Measurements from ENCODE around the gene WWOX.

DNA sequence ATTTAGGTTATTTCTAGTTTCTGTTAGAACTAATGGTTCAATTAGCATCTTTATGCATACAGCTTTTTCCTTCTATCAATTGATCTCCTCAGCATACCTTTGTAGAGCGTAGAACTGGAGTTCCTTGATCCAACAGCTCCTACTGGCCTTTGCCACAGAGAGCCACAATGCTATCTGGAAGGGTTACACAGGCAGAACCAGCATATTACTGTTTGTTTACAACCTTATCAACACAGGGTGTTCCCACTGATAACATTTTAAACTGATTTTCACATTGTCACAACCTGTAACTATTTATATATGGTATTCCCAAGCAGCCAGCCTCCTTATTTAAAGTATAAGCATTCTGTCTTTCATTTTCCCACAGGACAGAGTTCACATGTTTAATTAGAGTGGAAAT, 1118.9 kb downstream of the WWOX start:
- no peak for TF ChIP-seq CTCF (IDR thresholded peaks at IDR 0.05; ENCODE audit: control extremely low read depth in 1 of 3, insufficient read depth in 1 of 3, low read depth in 1 of 3, low read length in 3 of 3)
- no peak for TF ChIP-seq CEBPB (IDR thresholded peaks at IDR 0.05; ENCODE audit: low read depth, low read length)
- no peak for TF ChIP-seq RAD21 (IDR thresholded peaks at IDR 0.05 in 1 of 2, conservative IDR thresholded peaks at IDR 0.05 in 1 of 2; ENCODE audit: low read depth in 2 of 2, low read length in 2 of 2)
- TF ChIP-seq POLR2AphosphoS5 (IDR thresholded peaks at IDR 0.05; ENCODE audit: low read depth, low read length): no peak
- TF ChIP-seq POU5F1 (IDR thresholded peaks at IDR 0.05; ENCODE audit: low read depth, low read length): no peak
- TF ChIP-seq MAFK (IDR thresholded peaks at IDR 0.05; ENCODE audit: low read depth, low read length): no peak
- TF ChIP-seq EP300 (IDR thresholded peaks at IDR 0.05; ENCODE audit: borderline replicate concordance in 1 of 2, low read depth in 2 of 2, low read length in 2 of 2): no peak
- TF ChIP-seq, protein P1, sequence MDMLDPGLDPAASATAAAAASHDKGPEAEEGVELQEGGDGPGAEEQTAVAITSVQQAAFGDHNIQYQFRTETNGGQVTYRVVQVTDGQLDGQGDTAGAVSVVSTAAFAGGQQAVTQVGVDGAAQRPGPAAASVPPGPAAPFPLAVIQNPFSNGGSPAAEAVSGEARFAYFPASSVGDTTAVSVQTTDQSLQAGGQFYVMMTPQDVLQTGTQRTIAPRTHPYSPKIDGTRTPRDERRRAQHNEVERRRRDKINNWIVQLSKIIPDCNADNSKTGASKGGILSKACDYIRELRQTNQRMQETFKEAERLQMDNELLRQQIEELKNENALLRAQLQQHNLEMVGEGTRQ (IDR thresholded peaks at IDR 0.05; ENCODE audit: low read length): no peak
- no peak for TF ChIP-seq POLR2A (IDR thresholded peaks at IDR 0.05; ENCODE audit: control extremely low read depth in 1 of 2, low read depth in 2 of 2, low read length in 2 of 2)
- TF ChIP-seq CREB1 (IDR thresholded peaks at IDR 0.05): no peak
- no peak for TF ChIP-seq GTF2F1 (IDR thresholded peaks at IDR 0.05; ENCODE audit: borderline replicate concordance, low read depth, low read length)
- no peak for TF ChIP-seq YY1 (IDR thresholded peaks at IDR 0.05; ENCODE audit: low read depth, low read length)
- TF ChIP-seq EZH2 (IDR thresholded peaks at IDR 0.05; ENCODE audit: low read depth, low read length, severe bottlenecking): no peak
- no peak for TF ChIP-seq SIX5 (IDR thresholded peaks at IDR 0.05; ENCODE audit: low read depth, low read length)

Measured in H1 (cell line).